Measurements from ENCODE around the gene ALG2.

ALG2 gene

GRCh38 chr9:99171225-99172123 is 50.3 kb downstream of the ALG2 start:
- DNase-seq: no peak

DNA sequence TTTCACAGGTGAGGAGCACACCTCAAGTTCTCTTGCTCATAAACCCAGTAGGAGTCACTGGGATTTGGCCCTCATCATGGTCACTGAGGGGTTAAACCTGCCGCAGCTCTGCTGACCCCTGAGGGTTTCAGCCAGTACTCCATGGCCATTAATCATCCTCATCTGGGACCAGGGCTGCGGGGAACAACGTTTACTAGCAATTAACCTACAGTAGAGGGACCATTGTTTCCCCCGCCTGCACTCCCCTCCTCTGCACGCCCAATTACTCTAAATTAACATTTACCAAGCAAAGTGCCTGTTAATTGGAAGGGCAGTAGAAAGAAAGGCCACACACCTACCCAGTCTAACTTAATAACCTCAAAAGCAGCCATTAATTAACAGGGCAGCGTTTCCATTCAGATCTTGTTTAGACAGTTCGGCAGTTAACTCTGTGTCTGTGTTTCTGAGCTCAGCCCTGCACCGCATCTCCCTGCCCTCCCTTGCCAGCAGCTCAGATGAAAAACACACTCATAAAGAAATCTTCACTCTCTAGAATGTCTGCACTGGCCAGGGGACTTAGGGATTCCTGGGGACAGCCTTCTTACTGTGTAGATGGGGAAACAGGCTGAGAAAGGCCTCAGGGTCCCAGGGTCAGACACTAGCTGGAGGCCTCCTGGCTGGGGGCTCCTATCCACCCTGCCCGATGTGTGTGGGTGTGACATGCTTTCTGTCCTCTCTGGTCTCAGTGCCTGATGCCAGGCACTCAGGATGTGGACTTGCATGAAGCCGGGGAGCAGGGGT is 51.6 kb downstream of the ALG2 start:
- peak; percentile 95 for DNase-seq

DNA sequence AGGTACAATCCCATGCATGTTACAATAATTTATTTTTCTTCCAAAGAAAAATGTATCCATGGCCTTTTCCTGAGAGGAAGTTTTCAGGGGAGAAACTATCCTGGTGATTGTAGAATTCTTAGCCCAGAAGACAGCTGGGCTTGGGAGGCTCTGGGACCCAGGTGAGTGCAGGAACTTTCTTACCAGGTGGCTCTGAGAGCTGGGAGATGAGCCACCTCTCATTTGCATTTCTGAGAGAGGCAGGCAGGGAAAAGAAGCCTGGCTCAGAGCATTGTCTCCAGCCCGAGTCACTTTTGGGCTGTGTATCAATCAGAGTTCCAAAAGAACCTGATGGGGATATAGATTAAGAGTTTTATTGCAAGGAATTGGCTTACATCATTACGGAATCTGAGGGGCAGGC is 52.7 kb downstream of the ALG2 start:
- peak; percentile 2 for DNase-seq

DNA sequence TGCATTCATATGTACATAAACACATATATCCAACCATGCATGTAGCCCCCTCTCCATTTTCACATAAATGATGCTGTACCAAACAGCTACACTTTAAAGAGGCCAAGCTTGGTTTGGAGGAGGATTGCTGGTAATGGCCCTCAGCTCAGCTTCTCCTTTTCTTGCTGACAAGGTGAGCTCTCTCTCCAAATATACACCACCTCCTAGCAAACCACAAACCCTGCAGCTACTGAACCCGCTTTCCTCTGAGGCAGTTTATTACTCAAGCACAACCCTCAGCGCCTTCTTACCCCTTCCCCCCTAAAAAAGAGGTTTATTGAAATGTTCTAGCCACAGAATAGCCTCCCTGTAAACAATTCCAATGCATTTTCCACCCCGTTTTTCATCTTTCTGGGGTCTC is 54.0 kb downstream of the ALG2 start:
- DNase-seq: no peak

- no peak for DNase-seq
These were observed 54.6 kb downstream of the ALG2 start for GRCh38 chr9:99167119-99167518.

Data from NCI-H146 (cell line).